ENCODE measurements around the gene SUN1. TPM values are rescaled to one million over a fixed set of nuclear protein-coding genes. Genes with fewer than 3 reads are reported as not detected.

The SUN1 gene
- total RNA-seq, 1 donor from 2014 or later: 186 TPM

- no peak for DNase-seq (ENCODE audit: low spot score in 2 of 2)
- Histone ChIP-seq H3K4me1 (peaks cover 7 to 56% of the 10 kb centered on the region in 2 donors), H3K27ac (no peak overlapping the region), H3K9me3 (no peaks in the 10 kb centered on the region), H3K27me3 (no peaks in the 10 kb centered on the region), H3K36me3 (no peaks in the 10 kb centered on the region), H3K4me3 (no peak overlapping the region)
- intact Hi-C loops (cut with DNase I): no loop called here
- no peak for TF ChIP-seq CTCF (IDR thresholded peaks at IDR 0.05)
Observed at GRCh38 chr7:820341-820740, 11.9 kb upstream of the SUN1 start.

GRCh38 chr7:821688-822087, 10.6 kb upstream of the SUN1 start:
- H3K27me3 ChIP-seq: no peaks in the 10 kb centered on the region
- H3K4me1 ChIP-seq: peaks cover 6 to 58% of the 10 kb centered on the region in 2 donors
- intact Hi-C loops (cut with DNase I): no loop called here
- DNase-seq (ENCODE audit: low spot score in 2 of 2): no peak
- peak overlapping the region; percentile 20 to 41 for H3K27ac ChIP-seq
- no peaks in the 10 kb centered on the region for H3K36me3 ChIP-seq
- no peaks in the 10 kb centered on the region for H3K9me3 ChIP-seq
- TF ChIP-seq CTCF (IDR thresholded peaks at IDR 0.05): no peak
- H3K4me3 ChIP-seq: peak overlapping the region in 1 of 2 donors; percentile 18

- intact Hi-C loops (cut with DNase I): no loop called here
- H3K27ac ChIP-seq: peak overlapping the region in 1 of 2 donors; percentile 34
- no peak for DNase-seq (ENCODE audit: low spot score in 2 of 2)
- H3K4me1 ChIP-seq: peaks cover 6 to 55% of the 10 kb centered on the region in 2 donors
- H3K4me3 ChIP-seq: no peak overlapping the region
- no peaks in the 10 kb centered on the region for H3K9me3 ChIP-seq
- no peaks in the 10 kb centered on the region for H3K27me3 ChIP-seq
- TF ChIP-seq CTCF (IDR thresholded peaks at IDR 0.05): no peak
- H3K36me3 ChIP-seq: no peaks in the 10 kb centered on the region
Observed at GRCh38 chr7:822692-823276, 9.5 kb upstream of the SUN1 start.

GRCh38 chr7:823649-824048, 8.6 kb upstream of the SUN1 start:
- intact Hi-C loops (cut with DNase I): no loop called here
- H3K27me3 ChIP-seq: no peaks in the 10 kb centered on the region
- peak overlapping the region; percentile 1 to 34 for H3K27ac ChIP-seq
- no peak for TF ChIP-seq CTCF (IDR thresholded peaks at IDR 0.05)
- no peaks in the 10 kb centered on the region for H3K9me3 ChIP-seq
- H3K4me3 ChIP-seq: no peak overlapping the region
- H3K4me1 ChIP-seq: peaks cover 6 to 50% of the 10 kb centered on the region in 2 donors
- no peaks in the 10 kb centered on the region for H3K36me3 ChIP-seq
- DNase-seq (ENCODE audit: low spot score in 2 of 2): no peak

GRCh38 chr7:824081-824480, 8.2 kb upstream of the SUN1 start:
- Histone ChIP-seq H3K27ac (peak overlapping the region; percentile 26 to 70), H3K27me3 (no peaks in the 10 kb centered on the region), H3K4me3 (no peak overlapping the region), H3K4me1 (peaks cover 6 to 50% of the 10 kb centered on the region in 2 donors), H3K9me3 (no peaks in the 10 kb centered on the region), H3K36me3 (no peaks in the 10 kb centered on the region)
- TF ChIP-seq CTCF (IDR thresholded peaks at IDR 0.05): no peak
- DNase-seq (ENCODE audit: low spot score in 2 of 2): no peak
- intact Hi-C loops (cut with DNase I): no loop called here

- Histone ChIP-seq H3K36me3 (no peaks in the 10 kb centered on the region), H3K27me3 (no peaks in the 10 kb centered on the region), H3K4me1 (peaks cover 6 to 50% of the 10 kb centered on the region in 2 donors), H3K9me3 (no peaks in the 10 kb centered on the region), H3K27ac (peak overlapping the region; percentile 26 to 70), H3K4me3 (no peak overlapping the region)
- DNase-seq (ENCODE audit: low spot score in 2 of 2): no peak
- intact Hi-C loops (cut with DNase I): no loop called here
- TF ChIP-seq CTCF (IDR thresholded peaks at IDR 0.05): no peak
Observed at GRCh38 chr7:824664-825063, 7.6 kb upstream of the SUN1 start.

All from ascending aorta (tissue), 2 donors.